Measurements from ENCODE around the gene YOD1.

DNA sequence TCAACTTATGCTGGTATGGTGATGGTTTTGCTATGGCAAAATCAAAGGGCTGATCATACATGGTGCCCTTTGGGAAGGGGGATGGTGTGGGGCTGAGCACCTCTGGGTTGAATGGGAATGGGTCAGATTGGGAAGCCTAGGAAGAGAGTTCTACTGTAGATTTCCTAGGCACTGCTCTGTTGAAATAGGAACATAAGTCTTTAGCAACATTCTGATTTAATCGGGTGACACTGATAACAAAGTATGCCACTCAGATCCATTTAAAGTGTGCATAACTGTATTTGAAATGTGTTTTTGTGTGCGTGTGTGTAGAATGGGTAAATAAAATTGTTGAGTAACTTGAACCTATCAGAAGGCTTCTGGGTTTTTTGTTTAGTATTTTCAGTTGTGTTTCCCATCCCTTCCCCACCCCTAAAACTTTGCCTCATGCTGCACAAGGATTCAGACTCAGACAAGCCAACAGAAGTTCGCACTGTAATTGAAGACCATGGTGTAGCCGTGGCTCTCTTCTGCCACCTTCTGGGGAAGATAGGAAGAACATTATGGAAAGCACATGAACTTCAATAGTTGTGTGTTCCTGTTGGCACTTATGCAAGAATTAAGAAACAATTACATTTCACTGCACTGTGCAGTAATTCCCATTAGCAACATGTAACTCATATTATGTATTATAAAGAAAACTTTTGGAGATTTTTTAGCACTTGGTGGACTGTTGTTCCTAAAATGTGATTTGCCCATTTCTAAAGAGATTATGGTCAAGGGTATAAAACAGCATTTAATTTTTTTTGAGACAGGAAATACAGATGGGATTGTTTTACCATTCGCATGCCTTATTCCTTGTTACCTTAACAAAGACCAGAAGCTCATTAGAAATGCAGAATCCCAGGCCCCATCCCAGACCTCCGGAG lies 26.7 kb upstream of the YOD1 start:
- TF ChIP-seq SMC3 (conservative IDR thresholded peaks at IDR 0.05; ENCODE audit: poor library complexity): peak; percentile 88
- TF ChIP-seq, protein P1, sequence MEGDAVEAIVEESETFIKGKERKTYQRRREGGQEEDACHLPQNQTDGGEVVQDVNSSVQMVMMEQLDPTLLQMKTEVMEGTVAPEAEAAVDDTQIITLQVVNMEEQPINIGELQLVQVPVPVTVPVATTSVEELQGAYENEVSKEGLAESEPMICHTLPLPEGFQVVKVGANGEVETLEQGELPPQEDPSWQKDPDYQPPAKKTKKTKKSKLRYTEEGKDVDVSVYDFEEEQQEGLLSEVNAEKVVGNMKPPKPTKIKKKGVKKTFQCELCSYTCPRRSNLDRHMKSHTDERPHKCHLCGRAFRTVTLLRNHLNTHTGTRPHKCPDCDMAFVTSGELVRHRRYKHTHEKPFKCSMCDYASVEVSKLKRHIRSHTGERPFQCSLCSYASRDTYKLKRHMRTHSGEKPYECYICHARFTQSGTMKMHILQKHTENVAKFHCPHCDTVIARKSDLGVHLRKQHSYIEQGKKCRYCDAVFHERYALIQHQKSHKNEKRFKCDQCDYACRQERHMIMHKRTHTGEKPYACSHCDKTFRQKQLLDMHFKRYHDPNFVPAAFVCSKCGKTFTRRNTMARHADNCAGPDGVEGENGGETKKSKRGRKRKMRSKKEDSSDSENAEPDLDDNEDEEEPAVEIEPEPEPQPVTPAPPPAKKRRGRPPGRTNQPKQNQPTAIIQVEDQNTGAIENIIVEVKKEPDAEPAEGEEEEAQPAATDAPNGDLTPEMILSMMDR (IDR thresholded peaks at IDR 0.05; ENCODE audit: poor library complexity, severe bottlenecking): peak; percentile 88
- TF ChIP-seq TAF1 (IDR thresholded peaks at IDR 0.05; ENCODE audit: low read depth): no peak
- no peak for TF ChIP-seq EP300 (conservative IDR thresholded peaks at IDR 0.05; ENCODE audit: poor library complexity, severe bottlenecking)
- TF ChIP-seq POLR2AphosphoS5 (IDR thresholded peaks at IDR 0.05): no peak
- TF ChIP-seq EZH2 (IDR thresholded peaks at IDR 0.05; ENCODE audit: borderline replicate concordance, insufficient read depth, low read length, poor library complexity, severe bottlenecking): no peak
- TF ChIP-seq MXI1 (conservative IDR thresholded peaks at IDR 0.05; ENCODE audit: poor library complexity, severe bottlenecking): no peak
- TF ChIP-seq, protein P2, sequence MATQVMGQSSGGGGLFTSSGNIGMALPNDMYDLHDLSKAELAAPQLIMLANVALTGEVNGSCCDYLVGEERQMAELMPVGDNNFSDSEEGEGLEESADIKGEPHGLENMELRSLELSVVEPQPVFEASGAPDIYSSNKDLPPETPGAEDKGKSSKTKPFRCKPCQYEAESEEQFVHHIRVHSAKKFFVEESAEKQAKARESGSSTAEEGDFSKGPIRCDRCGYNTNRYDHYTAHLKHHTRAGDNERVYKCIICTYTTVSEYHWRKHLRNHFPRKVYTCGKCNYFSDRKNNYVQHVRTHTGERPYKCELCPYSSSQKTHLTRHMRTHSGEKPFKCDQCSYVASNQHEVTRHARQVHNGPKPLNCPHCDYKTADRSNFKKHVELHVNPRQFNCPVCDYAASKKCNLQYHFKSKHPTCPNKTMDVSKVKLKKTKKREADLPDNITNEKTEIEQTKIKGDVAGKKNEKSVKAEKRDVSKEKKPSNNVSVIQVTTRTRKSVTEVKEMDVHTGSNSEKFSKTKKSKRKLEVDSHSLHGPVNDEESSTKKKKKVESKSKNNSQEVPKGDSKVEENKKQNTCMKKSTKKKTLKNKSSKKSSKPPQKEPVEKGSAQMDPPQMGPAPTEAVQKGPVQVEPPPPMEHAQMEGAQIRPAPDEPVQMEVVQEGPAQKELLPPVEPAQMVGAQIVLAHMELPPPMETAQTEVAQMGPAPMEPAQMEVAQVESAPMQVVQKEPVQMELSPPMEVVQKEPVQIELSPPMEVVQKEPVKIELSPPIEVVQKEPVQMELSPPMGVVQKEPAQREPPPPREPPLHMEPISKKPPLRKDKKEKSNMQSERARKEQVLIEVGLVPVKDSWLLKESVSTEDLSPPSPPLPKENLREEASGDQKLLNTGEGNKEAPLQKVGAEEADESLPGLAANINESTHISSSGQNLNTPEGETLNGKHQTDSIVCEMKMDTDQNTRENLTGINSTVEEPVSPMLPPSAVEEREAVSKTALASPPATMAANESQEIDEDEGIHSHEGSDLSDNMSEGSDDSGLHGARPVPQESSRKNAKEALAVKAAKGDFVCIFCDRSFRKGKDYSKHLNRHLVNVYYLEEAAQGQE (IDR thresholded peaks at IDR 0.05; ENCODE audit: borderline replicate concordance): no peak
- TF ChIP-seq RAD21 (conservative IDR thresholded peaks at IDR 0.05): peak; percentile 87

Data from neural cell (in vitro differentiated cells).